ENCODE measurements around the gene LPCAT2.
A peak's percentile ranks its signal among the peaks of the same experiment; 100 is the strongest.

The LPCAT2 gene

DNA sequence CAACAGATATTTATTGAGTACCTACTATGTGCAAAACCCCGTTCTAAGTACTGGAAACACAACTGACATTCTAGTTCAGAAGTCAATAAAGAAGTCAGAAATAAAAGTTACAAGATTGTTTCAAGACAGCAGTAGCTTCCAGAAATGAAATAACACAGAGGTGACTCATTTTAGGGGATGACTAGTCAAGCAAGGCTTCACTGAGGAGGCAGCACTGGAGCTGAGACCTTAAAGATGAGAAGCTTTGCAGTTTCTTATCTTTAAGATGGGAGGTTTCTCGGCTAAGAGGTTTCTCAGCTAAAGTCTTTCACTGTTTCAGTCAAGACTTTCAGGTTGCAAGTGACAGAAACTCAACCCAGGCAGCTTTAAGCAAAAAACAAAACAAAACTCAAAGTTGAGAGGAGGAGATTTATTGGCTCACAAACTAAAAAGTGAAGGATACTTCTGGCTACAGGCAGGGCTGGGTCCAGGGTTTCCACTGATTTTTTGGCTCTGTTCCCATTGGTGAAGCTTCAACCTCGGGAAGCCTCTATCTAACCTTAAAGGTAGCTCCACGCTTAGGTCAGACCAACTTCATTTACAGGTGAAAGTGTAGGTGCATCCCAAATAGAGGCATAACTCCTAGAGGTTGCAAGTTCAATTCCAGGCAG is 37.3 kb upstream of the LPCAT2 start:
- ATAC-seq: peak; percentile 86
- TF ChIP-seq ZC3H10 (CRISPR knock-in tag; IDR thresholded peaks at IDR 0.05): no peak
- no peak for TF ChIP-seq BACH2 (CRISPR knock-in tag; IDR thresholded peaks at IDR 0.05; ENCODE audit: borderline replicate concordance)
- no peak for TF ChIP-seq ARNTL (CRISPR knock-in tag; IDR thresholded peaks at IDR 0.05; ENCODE audit: borderline replicate concordance, low read depth)
- no peak for TF ChIP-seq ISL1 (CRISPR knock-in tag; IDR thresholded peaks at IDR 0.05)
- TF ChIP-seq ZNF70 (CRISPR knock-in tag; IDR thresholded peaks at IDR 0.05): no peak
- TF ChIP-seq, protein P1, sequence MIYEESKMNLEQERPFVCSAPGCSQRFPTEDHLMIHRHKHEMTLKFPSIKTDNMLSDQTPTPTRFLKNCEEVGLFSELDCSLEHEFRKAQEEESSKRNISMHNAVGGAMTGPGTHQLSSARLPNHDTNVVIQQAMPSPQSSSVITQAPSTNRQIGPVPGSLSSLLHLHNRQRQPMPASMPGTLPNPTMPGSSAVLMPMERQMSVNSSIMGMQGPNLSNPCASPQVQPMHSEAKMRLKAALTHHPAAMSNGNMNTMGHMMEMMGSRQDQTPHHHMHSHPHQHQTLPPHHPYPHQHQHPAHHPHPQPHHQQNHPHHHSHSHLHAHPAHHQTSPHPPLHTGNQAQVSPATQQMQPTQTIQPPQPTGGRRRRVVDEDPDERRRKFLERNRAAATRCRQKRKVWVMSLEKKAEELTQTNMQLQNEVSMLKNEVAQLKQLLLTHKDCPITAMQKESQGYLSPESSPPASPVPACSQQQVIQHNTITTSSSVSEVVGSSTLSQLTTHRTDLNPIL (CRISPR knock-in tag; IDR thresholded peaks at IDR 0.05; ENCODE audit: low read depth): no peak
- TF ChIP-seq ZFP3 (CRISPR knock-in tag; IDR thresholded peaks at IDR 0.05): no peak
- TF ChIP-seq GLIS3 (CRISPR knock-in tag; IDR thresholded peaks at IDR 0.05): no peak
- TF ChIP-seq ZNF8 (CRISPR knock-in tag; IDR thresholded peaks at IDR 0.05): no peak
- TF ChIP-seq, protein P2, sequence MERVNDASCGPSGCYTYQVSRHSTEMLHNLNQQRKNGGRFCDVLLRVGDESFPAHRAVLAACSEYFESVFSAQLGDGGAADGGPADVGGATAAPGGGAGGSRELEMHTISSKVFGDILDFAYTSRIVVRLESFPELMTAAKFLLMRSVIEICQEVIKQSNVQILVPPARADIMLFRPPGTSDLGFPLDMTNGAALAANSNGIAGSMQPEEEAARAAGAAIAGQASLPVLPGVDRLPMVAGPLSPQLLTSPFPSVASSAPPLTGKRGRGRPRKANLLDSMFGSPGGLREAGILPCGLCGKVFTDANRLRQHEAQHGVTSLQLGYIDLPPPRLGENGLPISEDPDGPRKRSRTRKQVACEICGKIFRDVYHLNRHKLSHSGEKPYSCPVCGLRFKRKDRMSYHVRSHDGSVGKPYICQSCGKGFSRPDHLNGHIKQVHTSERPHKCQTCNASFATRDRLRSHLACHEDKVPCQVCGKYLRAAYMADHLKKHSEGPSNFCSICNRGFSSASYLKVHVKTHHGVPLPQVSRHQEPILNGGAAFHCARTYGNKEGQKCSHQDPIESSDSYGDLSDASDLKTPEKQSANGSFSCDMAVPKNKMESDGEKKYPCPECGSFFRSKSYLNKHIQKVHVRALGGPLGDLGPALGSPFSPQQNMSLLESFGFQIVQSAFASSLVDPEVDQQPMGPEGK (CRISPR knock-in tag; IDR thresholded peaks at IDR 0.05; ENCODE audit: borderline replicate concordance): no peak
- no peak for TF ChIP-seq TOX (CRISPR knock-in tag; IDR thresholded peaks at IDR 0.05; ENCODE audit: borderline replicate concordance)
- TF ChIP-seq SNAI2 (CRISPR knock-in tag; IDR thresholded peaks at IDR 0.05): no peak

DNA sequence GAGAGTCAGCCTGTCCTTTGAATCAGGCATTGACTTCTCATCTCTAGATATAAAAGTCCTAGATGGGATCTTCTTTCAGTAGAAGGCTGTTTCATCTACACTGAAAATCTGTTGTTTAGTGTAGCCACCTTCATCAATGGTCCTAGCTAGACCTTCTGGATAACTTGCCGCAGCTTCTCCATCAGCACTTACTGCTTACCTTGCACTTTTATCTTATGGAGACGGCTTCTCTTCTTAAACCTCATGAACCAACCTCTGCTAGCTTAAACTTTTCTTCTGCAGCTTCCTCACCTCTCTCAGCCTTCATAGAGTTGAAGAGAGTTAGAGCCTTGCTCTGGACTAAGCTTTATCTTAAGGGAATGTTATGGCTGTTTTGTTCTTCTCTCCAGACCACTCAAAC is 35.3 kb upstream of the LPCAT2 start:
- no peak for ATAC-seq
- TF ChIP-seq, protein P2 (CRISPR knock-in tag; IDR thresholded peaks at IDR 0.05; ENCODE audit: borderline replicate concordance): no peak
- TF ChIP-seq PPARA (CRISPR knock-in tag; IDR thresholded peaks at IDR 0.05; ENCODE audit: borderline replicate concordance): no peak
- no peak for TF ChIP-seq TCF4 (CRISPR knock-in tag; IDR thresholded peaks at IDR 0.05; ENCODE audit: borderline replicate concordance)
- TF ChIP-seq OSR1 (CRISPR knock-in tag; IDR thresholded peaks at IDR 0.05): no peak
- no peak for TF ChIP-seq ZFP3 (CRISPR knock-in tag; IDR thresholded peaks at IDR 0.05)
- no peak for TF ChIP-seq ZNF565 (CRISPR knock-in tag; conservative IDR thresholded peaks at IDR 0.05; ENCODE audit: low read depth)
- no peak for TF ChIP-seq CSDC2 (CRISPR knock-in tag; IDR thresholded peaks at IDR 0.05)
- no peak for TF ChIP-seq BACH2 (CRISPR knock-in tag; IDR thresholded peaks at IDR 0.05; ENCODE audit: borderline replicate concordance)
- TF ChIP-seq, protein P3, sequence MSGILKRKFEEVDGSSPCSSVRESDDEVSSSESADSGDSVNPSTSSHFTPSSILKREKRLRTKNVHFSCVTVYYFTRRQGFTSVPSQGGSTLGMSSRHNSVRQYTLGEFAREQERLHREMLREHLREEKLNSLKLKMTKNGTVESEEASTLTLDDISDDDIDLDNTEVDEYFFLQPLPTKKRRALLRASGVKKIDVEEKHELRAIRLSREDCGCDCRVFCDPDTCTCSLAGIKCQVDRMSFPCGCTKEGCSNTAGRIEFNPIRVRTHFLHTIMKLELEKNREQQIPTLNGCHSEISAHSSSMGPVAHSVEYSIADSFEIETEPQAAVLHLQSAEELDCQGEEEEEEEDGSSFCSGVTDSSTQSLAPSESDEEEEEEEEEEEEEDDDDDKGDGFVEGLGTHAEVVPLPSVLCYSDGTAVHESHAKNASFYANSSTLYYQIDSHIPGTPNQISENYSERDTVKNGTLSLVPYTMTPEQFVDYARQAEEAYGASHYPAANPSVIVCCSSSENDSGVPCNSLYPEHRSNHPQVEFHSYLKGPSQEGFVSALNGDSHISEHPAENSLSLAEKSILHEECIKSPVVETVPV (CRISPR knock-in tag; IDR thresholded peaks at IDR 0.05): no peak
- no peak for TF ChIP-seq ARNTL (CRISPR knock-in tag; IDR thresholded peaks at IDR 0.05; ENCODE audit: borderline replicate concordance, low read depth)
- TF ChIP-seq, protein P4, sequence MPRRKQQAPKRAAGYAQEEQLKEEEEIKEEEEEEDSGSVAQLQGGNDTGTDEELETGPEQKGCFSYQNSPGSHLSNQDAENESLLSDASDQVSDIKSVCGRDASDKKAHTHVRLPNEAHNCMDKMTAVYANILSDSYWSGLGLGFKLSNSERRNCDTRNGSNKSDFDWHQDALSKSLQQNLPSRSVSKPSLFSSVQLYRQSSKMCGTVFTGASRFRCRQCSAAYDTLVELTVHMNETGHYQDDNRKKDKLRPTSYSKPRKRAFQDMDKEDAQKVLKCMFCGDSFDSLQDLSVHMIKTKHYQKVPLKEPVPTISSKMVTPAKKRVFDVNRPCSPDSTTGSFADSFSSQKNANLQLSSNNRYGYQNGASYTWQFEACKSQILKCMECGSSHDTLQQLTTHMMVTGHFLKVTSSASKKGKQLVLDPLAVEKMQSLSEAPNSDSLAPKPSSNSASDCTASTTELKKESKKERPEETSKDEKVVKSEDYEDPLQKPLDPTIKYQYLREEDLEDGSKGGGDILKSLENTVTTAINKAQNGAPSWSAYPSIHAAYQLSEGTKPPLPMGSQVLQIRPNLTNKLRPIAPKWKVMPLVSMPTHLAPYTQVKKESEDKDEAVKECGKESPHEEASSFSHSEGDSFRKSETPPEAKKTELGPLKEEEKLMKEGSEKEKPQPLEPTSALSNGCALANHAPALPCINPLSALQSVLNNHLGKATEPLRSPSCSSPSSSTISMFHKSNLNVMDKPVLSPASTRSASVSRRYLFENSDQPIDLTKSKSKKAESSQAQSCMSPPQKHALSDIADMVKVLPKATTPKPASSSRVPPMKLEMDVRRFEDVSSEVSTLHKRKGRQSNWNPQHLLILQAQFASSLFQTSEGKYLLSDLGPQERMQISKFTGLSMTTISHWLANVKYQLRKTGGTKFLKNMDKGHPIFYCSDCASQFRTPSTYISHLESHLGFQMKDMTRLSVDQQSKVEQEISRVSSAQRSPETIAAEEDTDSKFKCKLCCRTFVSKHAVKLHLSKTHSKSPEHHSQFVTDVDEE (CRISPR knock-in tag; IDR thresholded peaks at IDR 0.05): no peak
- TF ChIP-seq ZFP30 (CRISPR knock-in tag; IDR thresholded peaks at IDR 0.05): no peak

DNA sequence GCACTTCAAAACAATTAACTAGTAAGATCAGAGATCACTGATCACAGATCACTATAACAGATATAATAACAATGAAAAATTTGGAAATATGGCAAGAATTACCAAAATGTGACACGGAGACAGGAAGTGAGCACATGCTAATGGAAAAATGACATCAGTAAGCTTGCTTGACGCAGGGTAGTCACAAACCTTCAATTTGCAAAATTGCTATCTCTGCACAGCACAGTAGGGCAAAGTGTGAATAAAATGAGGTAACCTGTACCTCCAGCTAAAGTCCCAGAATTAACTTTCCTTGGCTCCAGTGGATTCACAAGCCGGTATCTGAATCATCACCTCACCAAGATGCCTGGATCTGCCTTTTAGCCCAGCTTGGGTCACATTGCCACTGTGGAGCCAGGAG is 34.1 kb upstream of the LPCAT2 start:
- TF ChIP-seq PPARA (CRISPR knock-in tag; IDR thresholded peaks at IDR 0.05; ENCODE audit: borderline replicate concordance) (no peak), TOX (CRISPR knock-in tag; IDR thresholded peaks at IDR 0.05; ENCODE audit: borderline replicate concordance) (no peak), ZNF8 (CRISPR knock-in tag; IDR thresholded peaks at IDR 0.05) (no peak), BACH2 (CRISPR knock-in tag; IDR thresholded peaks at IDR 0.05; ENCODE audit: borderline replicate concordance) (no peak), TCF4 (CRISPR knock-in tag; IDR thresholded peaks at IDR 0.05; ENCODE audit: borderline replicate concordance) (no peak)
- TF ChIP-seq, protein P2 (CRISPR knock-in tag; IDR thresholded peaks at IDR 0.05; ENCODE audit: borderline replicate concordance): no peak
- ATAC-seq: no peak
